Activated CD8-positive, alpha-beta memory T cell treated with anti-CD3 and anti-CD28 coated beads, Interleukin-2, amount 50 U/mL, for 24 hours (primary cell): Measurements from ENCODE around the gene GMDS.

Experiments used
- DNase-seq: peaks from one replicate; pipeline ENCODE4 v3.0.0-alpha.2; 2020; ENCODE audit errors: extremely low read depth

Gene GMDS

GRCh38 chr6:1604158-1605003, 641.0 kb downstream of the GMDS start:
- no peak for DNase-seq

DNA sequence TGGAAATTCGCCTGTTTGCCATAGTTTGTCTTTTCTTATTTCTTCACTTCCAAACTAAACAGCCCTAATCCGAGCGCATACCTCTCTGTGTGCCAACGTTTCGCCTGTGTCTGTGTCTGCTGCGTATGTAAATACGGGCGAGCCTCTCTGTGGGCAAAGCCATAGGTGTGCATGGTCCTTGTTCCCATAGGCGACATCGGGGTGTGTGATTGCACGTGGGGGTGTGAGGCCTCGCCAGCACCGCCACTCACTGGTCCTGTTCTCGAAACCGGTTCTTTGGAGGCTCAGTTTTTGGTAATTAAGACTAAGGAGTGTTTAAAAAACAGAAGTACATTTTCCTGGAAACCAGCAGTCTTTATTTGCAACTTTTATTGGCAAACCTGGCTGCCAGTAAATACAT, 641.7 kb downstream of the GMDS start:
- DNase-seq: no peak

DNA sequence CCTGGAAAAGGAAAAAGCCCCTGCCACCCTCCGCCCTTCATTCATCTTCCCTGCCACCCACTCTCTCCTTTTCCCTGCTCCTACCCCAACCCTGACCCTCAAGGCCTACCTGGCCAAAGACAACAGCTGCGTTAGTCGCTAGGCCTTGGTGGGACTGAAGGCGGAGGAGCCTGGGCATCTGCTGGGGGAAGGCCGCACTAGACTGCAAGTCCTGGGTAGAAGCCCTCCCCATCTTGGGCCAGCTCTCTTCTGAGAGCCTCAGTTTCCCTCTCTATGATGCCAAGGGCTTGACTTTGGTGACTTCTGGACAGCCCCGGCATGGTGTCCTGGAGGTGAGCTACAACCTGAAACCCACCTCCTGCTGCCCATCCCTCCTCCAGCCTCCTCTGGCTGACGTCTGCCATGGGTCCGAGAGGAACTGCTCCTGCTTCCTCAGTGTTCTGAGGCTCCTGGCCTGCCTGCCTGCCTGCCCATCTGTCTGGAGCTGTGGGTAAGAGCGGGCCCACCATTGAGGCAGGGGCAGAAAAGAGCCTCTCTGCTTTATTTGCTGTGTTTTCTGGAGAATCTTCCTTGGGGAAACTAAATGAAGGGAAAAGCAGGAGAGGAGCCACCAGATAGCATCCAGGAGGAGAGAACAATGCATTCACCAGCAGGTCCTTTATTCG, 643.2 kb downstream of the GMDS start:
- no peak for DNase-seq

- no peak for DNase-seq
These were observed 644.0 kb downstream of the GMDS start for GRCh38 chr6:1601158-1602048.

DNA sequence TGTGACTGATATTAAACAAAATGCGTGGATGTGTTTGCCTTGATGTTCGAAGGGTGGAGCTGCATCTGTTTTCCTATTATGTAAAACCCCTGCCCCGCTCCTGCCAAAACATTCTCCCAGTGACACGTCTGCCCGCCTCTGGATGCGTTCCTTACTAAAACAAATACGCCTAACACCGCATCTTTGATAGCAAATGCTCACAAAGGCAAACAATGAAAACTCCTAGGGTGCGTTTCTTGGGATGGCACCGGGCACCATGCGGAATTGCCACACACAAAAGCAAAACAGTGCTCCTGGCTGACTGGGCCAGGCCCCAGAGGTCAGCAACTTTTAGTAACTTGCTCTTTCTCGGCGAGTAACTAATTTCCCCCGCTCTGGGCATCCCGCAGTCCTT, 644.6 kb downstream of the GMDS start:
- DNase-seq: no peak

GRCh38 chr6:1600063-1600763, 645.2 kb downstream of the GMDS start:
- no peak for DNase-seq

- no peak for DNase-seq
These were observed 645.9 kb downstream of the GMDS start for GRCh38 chr6:1599469-1599868.

DNA sequence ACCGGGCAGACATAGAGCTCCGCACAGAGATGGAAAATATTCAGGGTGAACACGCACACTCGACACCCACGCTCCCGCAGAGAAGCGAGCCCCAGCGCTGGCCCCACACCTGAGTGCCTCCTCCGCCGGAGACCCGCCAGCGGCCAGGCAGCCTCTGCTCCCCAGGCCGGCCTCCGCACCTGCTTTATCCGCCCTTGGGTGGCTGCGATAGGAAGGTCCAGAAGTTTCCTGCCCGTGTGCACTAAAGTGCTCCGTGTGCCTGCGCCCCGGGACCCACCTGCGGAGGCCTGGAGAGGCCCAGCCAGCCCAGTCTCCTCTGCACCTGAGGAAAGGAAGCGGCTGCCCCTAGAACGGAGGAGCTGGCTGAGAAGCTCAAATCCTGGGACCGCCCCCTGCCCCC, 646.5 kb downstream of the GMDS start:
- DNase-seq: no peak

DNA sequence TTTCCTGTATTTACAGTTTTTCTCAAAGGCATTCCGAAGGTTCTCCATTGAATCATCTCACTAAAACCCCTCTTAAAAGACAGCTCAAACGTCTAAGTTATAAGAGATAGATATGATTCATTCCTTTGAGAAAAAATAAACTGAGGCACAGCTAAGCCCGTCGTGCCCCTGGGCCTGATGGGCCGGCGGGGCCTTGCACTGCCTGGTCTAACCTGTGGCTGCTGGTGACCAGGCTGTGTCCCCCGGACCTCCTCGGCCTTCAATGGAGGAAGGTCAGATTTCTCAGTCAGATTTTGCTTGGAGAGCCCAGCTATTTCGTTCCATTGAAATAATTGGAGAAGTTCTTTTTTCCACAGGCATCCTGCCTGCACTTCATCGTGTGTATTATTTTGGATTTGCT, 647.0 kb downstream of the GMDS start:
- DNase-seq: no peak

- no peak for DNase-seq
These were observed 647.5 kb downstream of the GMDS start for GRCh38 chr6:1597924-1598323.

- no peak for DNase-seq
These were observed 648.2 kb downstream of the GMDS start for GRCh38 chr6:1597121-1597744.

GRCh38 chr6:1596088-1596852, 649.1 kb downstream of the GMDS start:
- peak; percentile 30 for DNase-seq

DNA sequence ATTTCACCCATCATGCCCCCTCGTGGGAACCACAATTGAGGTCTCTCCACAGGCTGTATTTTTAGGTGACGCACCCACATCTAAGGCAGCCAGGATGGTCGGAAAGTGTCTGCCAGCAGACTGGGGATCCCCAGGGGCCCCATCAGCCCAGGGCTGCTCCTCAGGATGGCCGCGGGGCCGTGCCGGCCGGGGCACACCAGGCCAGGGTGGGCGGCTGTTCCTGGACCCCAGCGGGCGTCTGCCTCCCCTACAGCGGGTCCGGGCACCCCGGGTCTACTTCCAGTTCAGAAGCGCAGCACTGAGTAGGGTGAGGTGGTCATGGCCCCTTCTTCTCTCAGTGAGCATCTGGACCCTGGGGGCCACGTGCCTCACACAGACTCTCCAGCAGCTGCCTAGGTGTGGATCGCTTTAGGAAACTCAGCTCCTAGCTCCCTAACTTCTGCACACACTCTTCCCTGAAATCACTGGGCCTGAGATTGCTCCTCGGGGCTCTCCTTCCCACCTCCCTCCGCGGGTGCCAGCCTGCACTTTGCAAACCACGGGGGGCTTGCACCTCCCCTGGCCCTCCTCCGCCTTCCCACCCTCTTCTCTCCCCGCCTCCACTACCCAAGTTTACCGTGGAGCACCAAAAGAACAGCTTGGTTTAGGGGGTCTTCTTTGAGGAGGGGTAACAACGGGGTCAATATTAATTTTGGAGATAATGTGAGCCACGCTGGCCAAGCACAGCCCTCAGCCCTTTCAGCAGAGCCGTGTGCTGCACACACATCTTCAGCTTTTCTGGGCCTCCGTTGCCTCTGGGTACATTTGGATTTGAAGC, 649.9 kb downstream of the GMDS start:
- DNase-seq: no peak

GRCh38 chr6:1594445-1595200, 650.8 kb downstream of the GMDS start:
- no peak for DNase-seq

DNA sequence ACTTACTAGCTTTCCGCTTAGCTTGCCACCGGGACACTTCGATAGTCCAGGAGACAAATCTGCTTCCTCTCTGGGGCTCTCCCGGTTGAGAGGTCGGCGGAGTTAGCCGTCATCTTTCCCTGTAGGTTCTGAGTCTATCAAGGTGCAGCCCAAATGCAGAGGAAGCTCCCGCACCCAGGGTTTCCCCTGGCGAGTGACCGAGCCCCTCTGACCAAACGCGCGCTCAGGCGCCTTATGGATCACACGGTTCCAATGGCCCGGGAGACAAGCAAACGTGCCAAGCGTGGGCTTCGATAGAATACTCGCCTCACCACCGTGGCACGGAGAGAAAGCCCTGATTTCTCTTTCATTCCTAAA, 651.5 kb downstream of the GMDS start:
- DNase-seq: no peak

DNA sequence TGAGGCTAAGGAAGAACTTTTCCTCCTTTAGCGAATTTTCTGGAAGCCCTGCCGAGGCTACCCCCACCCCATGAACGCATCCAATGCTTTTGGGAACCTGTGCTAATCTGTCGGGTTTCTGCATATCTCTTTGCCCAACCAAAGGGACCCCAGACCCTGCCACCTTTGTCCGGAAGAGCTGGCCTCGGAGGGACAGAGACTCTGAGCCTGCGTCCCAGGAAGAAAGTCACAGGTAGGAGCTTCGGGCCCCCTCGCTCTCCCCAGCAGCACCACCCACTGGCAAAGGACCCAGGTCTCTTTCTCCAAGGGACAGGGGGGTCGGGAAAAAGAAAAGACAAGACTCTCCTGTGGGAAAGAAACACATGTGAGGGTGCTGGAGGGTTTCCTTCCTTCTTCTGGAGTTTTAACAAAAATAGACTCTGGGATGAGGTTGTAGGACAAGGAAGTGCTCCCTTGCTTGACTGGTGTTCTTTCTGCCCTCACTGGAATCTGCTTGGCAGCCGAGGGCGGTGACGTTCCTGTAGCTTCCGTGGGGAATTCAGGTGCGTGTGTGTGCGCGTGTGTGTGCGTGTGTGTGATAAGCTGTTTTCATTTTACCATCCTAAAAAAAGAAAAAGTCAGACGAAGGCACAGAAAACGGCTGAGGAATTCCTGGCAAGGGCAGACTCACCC, 652.0 kb downstream of the GMDS start:
- no peak for DNase-seq

DNA sequence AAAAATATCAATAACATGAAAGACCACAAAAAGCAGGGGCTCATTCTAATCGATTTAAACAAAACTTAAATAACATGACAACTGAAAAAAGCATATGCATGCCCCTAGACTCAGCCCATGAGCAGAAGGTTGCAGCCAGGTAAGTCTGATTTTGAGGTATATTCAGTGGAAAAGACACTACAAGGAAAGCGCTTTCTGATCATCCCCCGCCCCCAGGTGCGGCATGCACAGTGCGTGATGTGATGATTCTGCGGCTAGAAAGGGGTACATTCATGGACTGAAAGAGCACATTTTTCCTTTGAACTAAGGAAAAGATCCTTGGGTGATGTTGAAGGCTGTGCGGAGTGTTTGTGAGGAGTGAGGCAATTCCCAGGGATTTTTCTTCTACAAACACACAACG, 652.6 kb downstream of the GMDS start:
- no peak for DNase-seq

DNA sequence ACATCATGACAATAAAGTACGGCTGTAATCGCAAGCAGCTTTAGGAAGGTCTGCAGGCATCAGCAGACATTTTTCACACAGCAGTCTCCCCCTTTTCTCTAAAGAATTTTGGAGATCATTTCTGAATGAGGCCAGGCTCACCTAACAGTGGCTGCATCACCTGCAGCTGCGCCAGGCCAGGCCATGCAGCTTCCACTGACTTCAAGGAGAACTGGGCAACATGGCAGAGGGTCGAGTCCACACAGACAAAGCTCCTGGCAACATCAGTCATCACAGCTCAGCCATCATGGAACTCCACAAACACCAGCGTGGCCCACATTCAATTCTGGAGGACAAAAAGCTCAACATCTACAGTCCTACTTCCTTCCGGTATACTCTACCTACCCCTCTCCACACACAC, 653.5 kb downstream of the GMDS start:
- no peak for DNase-seq
